ENCODE results near the gene RGS16. TPM values are rescaled to one million over a fixed set of nuclear protein-coding genes. Genes with fewer than 3 reads are reported as not detected.

The RGS16 gene
- total RNA-seq, 3 donors from 2014 or later, result 0.61 to 2.3 (median 1.3) TPM

DNA sequence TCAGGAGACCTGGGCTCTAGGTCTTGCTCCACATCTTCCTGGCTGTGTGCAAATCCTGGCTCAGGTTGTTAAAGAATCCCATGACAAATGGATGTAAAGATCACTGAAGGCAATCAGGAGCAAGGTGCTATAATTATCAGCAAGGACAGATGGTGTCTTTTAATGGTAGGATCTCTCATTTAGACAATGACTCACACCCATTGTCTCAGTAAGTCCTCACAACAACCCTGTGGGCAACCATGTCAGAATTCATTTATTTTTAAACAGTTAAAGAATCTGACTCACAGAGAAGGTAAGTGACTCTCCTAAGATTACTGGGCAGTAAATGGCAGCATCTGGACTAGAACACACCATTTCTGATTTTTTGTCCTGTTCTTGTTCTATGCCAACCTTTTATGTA is 47.9 kb downstream of the RGS16 start:
- H3K4me3 ChIP-seq, result no peak overlapping the region
- DNase-seq (no peak), ATAC-seq (no peak)
- peaks cover 5% of the 10 kb centered on the region for H3K9me3 ChIP-seq
- no peaks in the 10 kb centered on the region for H3K4me1 ChIP-seq (ENCODE audit: low read depth)
- no peaks in the 10 kb centered on the region for H3K36me3 ChIP-seq (ENCODE audit: low read depth)
- TF ChIP-seq, protein P1, sequence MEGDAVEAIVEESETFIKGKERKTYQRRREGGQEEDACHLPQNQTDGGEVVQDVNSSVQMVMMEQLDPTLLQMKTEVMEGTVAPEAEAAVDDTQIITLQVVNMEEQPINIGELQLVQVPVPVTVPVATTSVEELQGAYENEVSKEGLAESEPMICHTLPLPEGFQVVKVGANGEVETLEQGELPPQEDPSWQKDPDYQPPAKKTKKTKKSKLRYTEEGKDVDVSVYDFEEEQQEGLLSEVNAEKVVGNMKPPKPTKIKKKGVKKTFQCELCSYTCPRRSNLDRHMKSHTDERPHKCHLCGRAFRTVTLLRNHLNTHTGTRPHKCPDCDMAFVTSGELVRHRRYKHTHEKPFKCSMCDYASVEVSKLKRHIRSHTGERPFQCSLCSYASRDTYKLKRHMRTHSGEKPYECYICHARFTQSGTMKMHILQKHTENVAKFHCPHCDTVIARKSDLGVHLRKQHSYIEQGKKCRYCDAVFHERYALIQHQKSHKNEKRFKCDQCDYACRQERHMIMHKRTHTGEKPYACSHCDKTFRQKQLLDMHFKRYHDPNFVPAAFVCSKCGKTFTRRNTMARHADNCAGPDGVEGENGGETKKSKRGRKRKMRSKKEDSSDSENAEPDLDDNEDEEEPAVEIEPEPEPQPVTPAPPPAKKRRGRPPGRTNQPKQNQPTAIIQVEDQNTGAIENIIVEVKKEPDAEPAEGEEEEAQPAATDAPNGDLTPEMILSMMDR (IDR thresholded peaks at IDR 0.05), result no peak
- intact Hi-C loops (cut with DNase I, micrococcal nuclease), result no loop called here

DNA sequence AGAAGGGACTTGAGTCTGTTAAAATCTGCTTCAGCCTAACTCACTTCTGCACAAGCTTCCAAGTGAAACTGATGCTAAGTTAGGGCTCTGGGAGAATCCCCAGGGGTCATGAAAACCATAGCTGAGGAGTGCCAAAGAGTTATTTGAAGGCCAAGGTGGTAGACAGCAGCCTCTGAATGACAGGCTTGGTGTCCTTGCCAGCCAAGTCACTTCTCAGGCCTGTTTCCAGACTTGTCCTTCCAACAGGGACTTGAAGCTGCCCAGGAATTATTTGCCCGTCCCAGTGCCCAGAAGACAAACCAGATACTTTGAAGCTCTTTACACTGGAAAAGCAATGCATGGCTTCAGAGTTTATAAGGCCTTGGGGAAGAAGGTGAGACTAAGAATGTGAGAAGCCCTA is 48.7 kb downstream of the RGS16 start:
- H3K36me3 ChIP-seq (ENCODE audit: low read depth), result no peaks in the 10 kb centered on the region
- ATAC-seq, result no peak
- TF ChIP-seq, protein P1 (IDR thresholded peaks at IDR 0.05), result no peak

DNA sequence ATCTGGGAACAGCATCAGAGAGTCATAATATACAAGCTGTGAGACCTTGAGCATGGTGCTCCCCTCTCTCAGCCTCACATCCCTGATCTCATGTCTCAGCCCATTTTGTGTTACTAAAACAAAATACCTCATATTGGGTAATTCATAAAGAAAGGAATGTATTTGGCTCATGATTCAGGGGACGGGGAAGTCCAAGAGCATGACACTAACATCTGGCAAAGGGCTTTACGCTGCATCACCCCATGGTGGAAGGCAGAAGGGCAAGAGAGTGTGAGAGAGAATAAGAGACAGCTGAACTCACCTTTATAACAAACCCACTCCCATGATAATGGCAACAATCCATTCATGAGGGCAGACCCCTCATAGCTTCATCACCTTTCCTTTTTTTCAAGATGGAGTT is 51.7 kb downstream of the RGS16 start:
- DNase-seq (no peak), ATAC-seq (no peak)
- H3K36me3 ChIP-seq (ENCODE audit: low read depth), result no peaks in the 10 kb centered on the region
- TF ChIP-seq, protein P1 (IDR thresholded peaks at IDR 0.05), result no peak
- no peaks in the 10 kb centered on the region for H3K4me1 ChIP-seq (ENCODE audit: low read depth)
- intact Hi-C loops (cut with DNase I, micrococcal nuclease), result no loop called here
- H3K4me3 ChIP-seq, result no peak overlapping the region
- peaks cover 5% of the 10 kb centered on the region for H3K9me3 ChIP-seq

More for the DNA sequence above, 48.7 kb downstream of the RGS16 start:
- no peak overlapping the region for H3K4me3 ChIP-seq
- H3K9me3 ChIP-seq, result peaks cover 5% of the 10 kb centered on the region
- no peaks in the 10 kb centered on the region for H3K4me1 ChIP-seq (ENCODE audit: low read depth)
- DNase-seq, result no peak
- intact Hi-C loops (cut with DNase I, micrococcal nuclease), result no loop called here

DNA sequence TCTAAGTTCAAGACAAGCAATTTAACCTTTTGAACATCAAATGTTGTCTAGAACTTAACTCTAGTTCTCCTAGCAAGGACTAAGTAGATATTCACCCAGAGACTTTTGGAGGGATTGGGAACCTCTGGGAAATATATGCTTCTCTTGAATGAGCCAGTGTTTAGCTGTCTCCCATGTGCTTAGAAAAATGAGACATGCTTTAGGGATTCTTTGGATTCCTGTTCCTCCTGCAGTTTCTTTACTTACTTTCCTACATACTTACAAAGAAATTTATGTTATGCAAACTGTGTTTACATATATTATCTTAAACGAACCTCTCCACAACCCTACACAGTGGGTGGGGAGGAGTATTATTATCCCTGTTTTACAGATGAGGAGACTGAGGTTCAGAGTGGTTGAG is 54.4 kb downstream of the RGS16 start:
- TF ChIP-seq, protein P1 (IDR thresholded peaks at IDR 0.05), result no peak
- intact Hi-C loops (cut with DNase I, micrococcal nuclease), result no loop called here
- no peak for ATAC-seq

DNA sequence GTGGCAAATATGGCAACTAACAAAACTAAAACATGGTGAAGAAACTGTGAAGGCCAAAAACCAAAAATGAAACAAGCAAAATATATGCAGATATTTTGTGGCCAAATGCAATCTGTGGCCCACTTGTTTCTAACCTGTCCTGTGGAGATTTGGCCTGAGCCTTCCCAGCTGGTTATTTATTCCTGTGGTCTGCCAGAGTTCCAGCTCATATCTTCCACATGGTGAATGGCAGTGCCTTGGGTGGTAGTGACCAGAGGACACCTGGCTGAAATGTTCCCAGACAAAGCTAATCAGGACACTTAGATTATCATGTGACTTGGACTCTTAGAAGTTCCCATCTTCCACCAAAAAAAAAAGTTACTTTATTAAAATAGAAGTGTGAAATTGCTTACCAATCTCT is 54.8 kb downstream of the RGS16 start:
- DNase-seq (no peak), ATAC-seq (no peak)
- Histone ChIP-seq H3K4me3 (no peak overlapping the region), H3K36me3 (ENCODE audit: low read depth) (no peaks in the 10 kb centered on the region), H3K9me3 (peaks cover 5% of the 10 kb centered on the region), H3K4me1 (ENCODE audit: low read depth) (no peaks in the 10 kb centered on the region)
- intact Hi-C loops (cut with DNase I, micrococcal nuclease), result no loop called here
- TF ChIP-seq, protein P1 (IDR thresholded peaks at IDR 0.05), result no peak

More for the DNA sequence above, 54.4 kb downstream of the RGS16 start:
- Histone ChIP-seq H3K36me3 (ENCODE audit: low read depth) (no peaks in the 10 kb centered on the region), H3K4me1 (ENCODE audit: low read depth) (no peaks in the 10 kb centered on the region), H3K9me3 (peaks cover 5% of the 10 kb centered on the region), H3K4me3 (no peak overlapping the region)
- no peak for DNase-seq

Other genes starting within 250 kb of the RGS16 start
- gene GLUL, start 212.6 kb downstream of the RGS16 start, total RNA-seq, result 100 to 1,000 TPM; 364 to 851 (median 517) TPM
- not detected for gene TEDDM1, start 203.7 kb downstream of the RGS16 start, total RNA-seq
- not detected for gene RGSL1, start 154.2 kb downstream of the RGS16 start, total RNA-seq
- 10 to 100 TPM; 14.3 to 23.9 (median 16.3) TPM for gene RNASEL, start 15.1 kb downstream of the RGS16 start, total RNA-seq
- not detected for gene RGS8, start 80.2 kb upstream of the RGS16 start, total RNA-seq
- 10 to 100 TPM in 2 of 3 donors, 1 to 10 TPM in 1; 8.1 to 12.5 (median 12.1) TPM for gene NPL, start 185.4 kb upstream of the RGS16 start, total RNA-seq
- 100 to 1,000 TPM in 2 of 3 donors, 10 to 100 TPM in 1; 88.8 to 112 (median 101) TPM for gene DHX9, start 235.0 kb upstream of the RGS16 start, total RNA-seq

All from mucosa of descending colon (tissue), 3 donors.